22Rv1 (cell line): Measurements from ENCODE around the gene HIC2.
"Not testable (repeated sequence)": the region's sequence is repeated elsewhere in the genome, so short reads cannot be mapped to it uniquely, and the experiment has no call there.

Source experiments
- H3K27ac ChIP-seq: fragments of 450-650 bp; 2 replicates; pipeline ENCODE4 v1.5.1; 2017
- CTCF ChIP-seq: fragments of 450-650 bp; IDR thresholded peaks from 2 replicates; pipeline ENCODE4 v1.5.1; 2017; ENCODE audit warnings: mild to moderate bottlenecking
- ZFX ChIP-seq: fragments of 450-650 bp; IDR thresholded peaks from 2 replicates; pipeline ENCODE4 v1.6.1; 2017; ENCODE audit warnings: antibody characterized with exemption, borderline replicate concordance

Gene HIC2

GRCh38 chr22:21450320-21450831 is 33.2 kb downstream of the HIC2 start:
- H3K27ac ChIP-seq: no peak overlapping the region
- TF ChIP-seq CTCF: no peak
- TF ChIP-seq ZFX: no peak

- TF ChIP-seq CTCF: no peak
- no peak for TF ChIP-seq ZFX
- no peak overlapping the region for H3K27ac ChIP-seq
Observed at GRCh38 chr22:21450858-21451353, 33.7 kb downstream of the HIC2 start.

- TF ChIP-seq ZFX: no peak
- no peak for TF ChIP-seq CTCF
- H3K27ac ChIP-seq: no peak overlapping the region
Observed at GRCh38 chr22:21451545-21452520, 34.7 kb downstream of the HIC2 start.

GRCh38 chr22:21452666-21453065 is 35.5 kb downstream of the HIC2 start:
- not testable (repeated sequence) for H3K27ac ChIP-seq

- H3K27ac ChIP-seq: not testable (repeated sequence)
Observed at GRCh38 chr22:21454998-21455333, 37.8 kb downstream of the HIC2 start.

- TF ChIP-seq ZFX: no peak
- no peak for TF ChIP-seq CTCF
- no peak overlapping the region for H3K27ac ChIP-seq
Observed at GRCh38 chr22:21455334-21456089, 38.3 kb downstream of the HIC2 start.

GRCh38 chr22:21457023-21457787 is 40.0 kb downstream of the HIC2 start:
- TF ChIP-seq CTCF (no peak), ZFX (no peak)
- H3K27ac ChIP-seq: no peak overlapping the region

GRCh38 chr22:21462672-21463071 is 45.5 kb downstream of the HIC2 start:
- not testable (repeated sequence) for H3K27ac ChIP-seq

- not testable (repeated sequence) for H3K27ac ChIP-seq
Observed at GRCh38 chr22:21467337-21468193, 50.4 kb downstream of the HIC2 start, which contains the start of gene TMEM191C. Gene TMEM191C, plus strand, starts transcription at chr22:21467387. Its CDS starts 73 bp downstream, at chr22:21467460.

GRCh38 chr22:21468194-21469096 is 51.3 kb downstream of the HIC2 start:
- not testable (repeated sequence) for H3K27ac ChIP-seq
